HCT116 (cell line): ENCODE results near the gene ITPR1. TPM values are rescaled to one million over a fixed set of nuclear protein-coding genes. Genes with fewer than 3 reads are reported as not detected.

ENCODE experiments used
- ATAC-seq: fragments of 200-7000 bp; cut with Tn5 transposase; 2 replicates; pipeline ENCODE4 v1.9.1; 2020; ENCODE audit warnings: mild to moderate bottlenecking, moderate library complexity
- BruUV-seq: library from RNA; stranded (reverse); fragments of 400-500 nt; replicated peaks from 2 replicates; lab custom pipeline; 2021; lab: Mats Ljungman, UMichigan
- CTCF ChIA-PET: fragments of 300-600 bp; sonication (Branson Sonifier 250); formaldehyde crosslinking; loops from one replicate; lab custom pipeline; 2021; ENCODE audit warnings: antibody characterized with exemption; lab: Charles Lee
- POLR2A ChIA-PET: fragments of 300-600, 350-600 bp; sonication (Branson Sonifier 250); formaldehyde crosslinking; loops from one replicate; lab custom pipeline; 2021; ENCODE audit warnings: antibody characterized with exemption; lab: Charles Lee
- RAD21 ChIA-PET, 2 experiments: fragments of 300-600 bp; sonication (Branson Sonifier 250); formaldehyde crosslinking; loops; one replicate each; lab custom pipeline; 2023; ENCODE audit warnings: low total read pairs in 2 of 2; ENCODE audit not compliant: uncharacterized antibody in 2 of 2, unreplicated experiment in 2 of 2, low non-redundant PET in 1 of 2; lab: Charles Lee
- DNase-seq: peaks from one replicate; pipeline ENCODE4 v3.0.0-alpha.2; 2010; ENCODE audit warnings: low read depth, low spot score
- H2AFZ ChIP-seq: fragments of 200-600 bp; shearing (Covaris generic), sonication (generic); 2 replicates; pipeline ENCODE4 v1.6.1; 2017; ENCODE audit warnings: low read depth, mixed run types, mixed read lengths, antibody characterized with exemption, low read length; ENCODE audit not compliant: poor library complexity, severe bottlenecking
- H3K27ac ChIP-seq: 2 replicates; pipeline ENCODE4 v1.5.1; 2012; ENCODE audit warnings: low read depth, low read length
- H3K27me3 ChIP-seq: fragments of 200-600 bp; sonication (generic); 2 replicates; pipeline ENCODE4 v1.6.1; 2016; ENCODE audit warnings: mixed run types, low read length, mixed read lengths; ENCODE audit not compliant: insufficient read depth
- H3K36me3 ChIP-seq, 2 experiments: fragments of 200-500 bp in 1 of 2; fragments of 200-600 bp in 1 of 2; sonication (Bioruptor generic) in 1 of 2; sonication (generic) in 1 of 2; 2 replicates each; pipeline versions ENCODE4 v1.5.1 to v1.6.1; 2014 to 2016; ENCODE audit warnings: low read length in 2 of 2, inconsistent platforms in 1 of 2, mixed read lengths in 1 of 2, mixed run types in 1 of 2; ENCODE audit not compliant: insufficient read depth in 2 of 2, control insufficient read depth in 1 of 2
- H3K4me1 ChIP-seq, 2 experiments: fragments of 200-600 bp in 1 of 2; sonication (generic) in 1 of 2; 2 replicates each; pipeline versions ENCODE4 v1.5.1 to v1.6.1; 2012 to 2017; ENCODE audit warnings: low read length in 2 of 2, inconsistent platforms in 1 of 2, mild to moderate bottlenecking in 1 of 2, mixed read lengths in 1 of 2, mixed run types in 1 of 2, moderate library complexity in 1 of 2; ENCODE audit not compliant: insufficient read depth in 2 of 2, control insufficient read depth in 1 of 2
- H3K4me2 ChIP-seq: fragments of 200-600 bp; sonication (generic); 2 replicates; pipeline ENCODE4 v1.6.1; 2017; ENCODE audit warnings: mixed run types, low read length, mixed read lengths
- H3K4me3 ChIP-seq, 2 experiments: fragments of 200-600 bp in 1 of 2; sonication (generic) in 1 of 2; replicated peaks in 1 of 2; 2 replicates each; pipeline ENCODE4 v1.5.1; 2011 to 2016; ENCODE audit warnings: low read length in 2 of 2, control low read depth in 1 of 2, low read depth in 1 of 2, mild to moderate bottlenecking in 1 of 2, mixed read lengths in 1 of 2, mixed run types in 1 of 2
- H3K79me2 ChIP-seq: fragments of 200-600 bp; sonication (generic); 2 replicates; pipeline ENCODE4 v1.6.1; 2017; ENCODE audit warnings: mild to moderate bottlenecking, mixed run types, low read length, moderate library complexity, mixed read lengths; ENCODE audit not compliant: insufficient read depth
- H3K9ac ChIP-seq: fragments of 200-600 bp; sonication (generic); 2 replicates; pipeline ENCODE4 v1.6.1; 2016; ENCODE audit warnings: low read length, mixed read lengths
- H3K9me2 ChIP-seq: fragments of 200-600 bp; sonication (generic), shearing (Covaris generic); 2 replicates; pipeline ENCODE4 v1.6.1; 2017; ENCODE audit warnings: mixed run types, mild to moderate bottlenecking, moderate library complexity; ENCODE audit not compliant: insufficient read depth
- H3K9me3 ChIP-seq, 2 experiments: fragments of 200-500 bp in 1 of 2; fragments of 200-600 bp in 1 of 2; sonication (Bioruptor generic) in 1 of 2; sonication (generic) in 1 of 2; 2 replicates each; pipeline ENCODE4 v1.6.1; 2014 to 2017; ENCODE audit warnings: low read length in 2 of 2, mixed read lengths in 2 of 2, inconsistent platforms in 1 of 2, low read depth in 1 of 2, mild to moderate bottlenecking in 1 of 2, mixed run types in 1 of 2, moderate library complexity in 1 of 2; ENCODE audit not compliant: control insufficient read depth in 1 of 2, insufficient read depth in 1 of 2
- H4K20me1 ChIP-seq: fragments of 200-600 bp; sonication (generic), shearing (Covaris generic); 2 replicates; pipeline ENCODE4 v1.6.1; 2017; ENCODE audit warnings: mixed run types, mild to moderate bottlenecking, moderate library complexity; ENCODE audit not compliant: insufficient read depth
- CBX3 ChIP-seq: IDR thresholded peaks from 2 replicates; pipeline ENCODE4 v1.6.1; 2012; ENCODE audit warnings: low read depth
- CEBPB ChIP-seq: IDR thresholded peaks from 2 replicates; pipeline ENCODE4 v1.6.1; 2012; ENCODE audit warnings: low read depth
- EGR1 ChIP-seq: IDR thresholded peaks from 2 replicates; pipeline ENCODE4 v1.6.1; 2012; ENCODE audit warnings: low read depth
- ELF1 ChIP-seq: IDR thresholded peaks from 2 replicates; pipeline ENCODE4 v1.6.1; 2012; ENCODE audit warnings: low read depth, borderline replicate concordance
- EZH2 ChIP-seq: fragments of 200-600 bp; sonication (generic); IDR thresholded peaks from 2 replicates; pipeline ENCODE4 v1.6.1; 2017; ENCODE audit warnings: antibody characterized with exemption, mixed run types
- EZH2phosphoT487 ChIP-seq: fragments of 200-600 bp; IDR thresholded peaks from 2 replicates; pipeline ENCODE4 v1.6.1; 2018; ENCODE audit warnings: antibody characterized with exemption, borderline replicate concordance
- FOSL1 ChIP-seq: IDR thresholded peaks from 2 replicates; pipeline ENCODE4 v1.6.1; 2012; ENCODE audit warnings: low read depth
- JUND ChIP-seq: IDR thresholded peaks from 2 replicates; pipeline ENCODE4 v1.6.1; 2012
- POLR2A ChIP-seq: IDR thresholded peaks from 2 replicates; pipeline ENCODE4 v1.7.0; 2011; ENCODE audit warnings: borderline replicate concordance; ENCODE audit not compliant: insufficient read depth, insufficient read length; ENCODE audit errors: extremely low read depth
- POLR2AphosphoS5 ChIP-seq: IDR thresholded peaks from 2 replicates; pipeline ENCODE4 v1.6.1; 2011; ENCODE audit warnings: mild to moderate bottlenecking, low read depth, low read length, moderate library complexity
- RAD21 ChIP-seq: IDR thresholded peaks from 2 replicates; pipeline ENCODE4 v1.6.1; 2012; ENCODE audit warnings: low read depth, mild to moderate bottlenecking
- SP1 ChIP-seq: IDR thresholded peaks from 2 replicates; pipeline ENCODE4 v1.6.1; 2012; ENCODE audit warnings: low read depth
- SRF ChIP-seq: IDR thresholded peaks from 2 replicates; pipeline ENCODE4 v1.6.1; 2012; ENCODE audit warnings: low read depth
- YY1 ChIP-seq: IDR thresholded peaks from 2 replicates; pipeline ENCODE4 v1.6.1; 2011; ENCODE audit warnings: low read length, low read depth, moderate library complexity, mild to moderate bottlenecking; ENCODE audit not compliant: insufficient replicate concordance; ENCODE audit errors: extremely low read depth
- ZFX ChIP-seq: fragments of 450-650 bp; IDR thresholded peaks from 2 replicates; pipeline ENCODE4 v1.6.1; 2017
- ZNF274 ChIP-seq: fragments of 200-500 bp; sonication (Bioruptor generic); IDR thresholded peaks from 2 replicates; pipeline ENCODE4 v1.6.1; 2014; ENCODE audit warnings: mild to moderate bottlenecking, low read depth, low read length, inconsistent platforms
- intact Hi-C: fragments of 100-400 bp; cut with micrococcal nuclease; formaldehyde crosslinking; loops from 2 replicates; pipeline ENCODE4 v1.10.0; 2022
- total RNA-seq: library from RNA; stranded (reverse); gene quantifications from one replicate; pipeline ENCODE4 v1.2.1, GENCODE V29; 2021; ENCODE audit not compliant: unreplicated experiment
- TF ChIP-seq, protein P1 (sequence below): IDR thresholded peaks from 2 replicates; pipeline ENCODE4 v1.6.1; 2012
- TF ChIP-seq, protein P2 (sequence below): IDR thresholded peaks from 2 replicates; pipeline ENCODE4 v1.6.1; 2012
- TF ChIP-seq, protein P3 (sequence below): IDR thresholded peaks from 2 replicates; pipeline ENCODE4 v1.6.1; 2011; ENCODE audit warnings: mild to moderate bottlenecking, low read length, moderate library complexity; ENCODE audit not compliant: insufficient replicate concordance; ENCODE audit errors: extremely low read depth

Gene ITPR1
- total RNA-seq, 1 experiment from 2014 or later, result 9.2 TPM

DNA sequence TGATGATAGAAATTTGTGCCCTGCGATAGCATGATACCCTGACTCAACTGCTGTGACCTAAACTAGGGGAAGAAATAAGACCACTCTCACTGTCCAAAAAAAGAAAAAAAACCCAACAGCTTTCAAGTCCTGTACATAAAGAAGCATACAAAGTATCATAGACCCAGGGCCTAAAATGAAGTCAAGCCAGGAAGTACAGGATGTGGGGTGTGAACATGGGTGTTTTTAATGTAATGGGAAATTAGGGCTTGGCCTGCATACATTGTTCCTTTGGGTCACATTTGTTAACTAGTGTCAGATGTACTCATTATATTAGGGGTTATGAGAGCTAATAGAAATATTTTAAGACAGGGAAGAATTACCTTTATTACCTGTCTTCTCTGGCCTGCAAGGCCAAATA, 285.6 kb downstream of the ITPR1 start:
- no peak overlapping the region for H3K4me3 ChIP-seq
- POLR2A ChIA-PET, result no interaction called here
- TF ChIP-seq ZNF274 (no peak), RAD21 (no peak), FOSL1 (no peak), CEBPB (no peak), EGR1 (no peak), ELF1 (no peak), JUND (no peak), POLR2A (no peak), CBX3 (no peak), EZH2phosphoT487 (no peak), YY1 (no peak), POLR2AphosphoS5 (no peak), EZH2 (no peak), SRF (no peak), SP1 (no peak), ZFX (no peak)
- TF ChIP-seq, protein P1, sequence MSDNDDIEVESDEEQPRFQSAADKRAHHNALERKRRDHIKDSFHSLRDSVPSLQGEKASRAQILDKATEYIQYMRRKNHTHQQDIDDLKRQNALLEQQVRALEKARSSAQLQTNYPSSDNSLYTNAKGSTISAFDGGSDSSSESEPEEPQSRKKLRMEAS, result no peak
- TF ChIP-seq, protein P2, sequence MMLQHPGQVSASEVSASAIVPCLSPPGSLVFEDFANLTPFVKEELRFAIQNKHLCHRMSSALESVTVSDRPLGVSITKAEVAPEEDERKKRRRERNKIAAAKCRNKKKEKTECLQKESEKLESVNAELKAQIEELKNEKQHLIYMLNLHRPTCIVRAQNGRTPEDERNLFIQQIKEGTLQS, result no peak
- TF ChIP-seq, protein P3, sequence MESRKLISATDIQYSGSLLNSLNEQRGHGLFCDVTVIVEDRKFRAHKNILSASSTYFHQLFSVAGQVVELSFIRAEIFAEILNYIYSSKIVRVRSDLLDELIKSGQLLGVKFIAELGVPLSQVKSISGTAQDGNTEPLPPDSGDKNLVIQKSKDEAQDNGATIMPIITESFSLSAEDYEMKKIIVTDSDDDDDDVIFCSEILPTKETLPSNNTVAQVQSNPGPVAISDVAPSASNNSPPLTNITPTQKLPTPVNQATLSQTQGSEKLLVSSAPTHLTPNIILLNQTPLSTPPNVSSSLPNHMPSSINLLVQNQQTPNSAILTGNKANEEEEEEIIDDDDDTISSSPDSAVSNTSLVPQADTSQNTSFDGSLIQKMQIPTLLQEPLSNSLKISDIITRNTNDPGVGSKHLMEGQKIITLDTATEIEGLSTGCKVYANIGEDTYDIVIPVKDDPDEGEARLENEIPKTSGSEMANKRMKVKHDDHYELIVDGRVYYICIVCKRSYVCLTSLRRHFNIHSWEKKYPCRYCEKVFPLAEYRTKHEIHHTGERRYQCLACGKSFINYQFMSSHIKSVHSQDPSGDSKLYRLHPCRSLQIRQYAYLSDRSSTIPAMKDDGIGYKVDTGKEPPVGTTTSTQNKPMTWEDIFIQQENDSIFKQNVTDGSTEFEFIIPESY, result no peak
- TF ChIP-seq, all 23 proteins: peak for 0
- Histone ChIP-seq H3K9me3 (no peaks in the 10 kb centered on the region), H3K27me3 (no peaks in the 10 kb centered on the region), H3K36me3 (no peaks in the 10 kb centered on the region), H2AFZ (no peak overlapping the region), H3K4me2 (no peak overlapping the region), H3K4me1 (no peaks in the 10 kb centered on the region), H3K9me2 (no peaks in the 10 kb centered on the region), H3K9ac (no peak overlapping the region), H3K79me2 (no peaks in the 10 kb centered on the region), H3K27ac (no peak overlapping the region), H4K20me1 (no peaks in the 10 kb centered on the region)
- BruUV-seq, result no TSS peak
- RAD21 ChIA-PET, result no interaction called here
- ATAC-seq (no peak), DNase-seq (no peak)
- intact Hi-C loops, result no loop called here
- CTCF ChIA-PET, result no interaction called here
